DND-41 (cell line): ENCODE results near the gene ARL13B.

Experiments used
- ATAC-seq: fragments of 200-7000 bp; cut with Tn5 transposase; 3 replicates; pipeline ENCODE4 v1.9.1; 2021; ENCODE audit warnings: low read depth; ENCODE audit not compliant: insufficient read depth
- DNase-seq: peaks from one replicate; pipeline ENCODE4 v3.0.0-alpha.2; 2020
- H2AFZ ChIP-seq: 2 replicates; pipeline ENCODE4 v1.6.0; 2012; ENCODE audit warnings: low read depth, low read length
- H3K27ac ChIP-seq: 2 replicates; pipeline ENCODE4 v1.5.1; 2012; ENCODE audit warnings: low read length, inconsistent platforms
- H3K27me3 ChIP-seq: fragments of 200-600 bp; sonication (generic); 2 replicates; pipeline ENCODE4 v1.6.0; 2012; ENCODE audit warnings: low read length, mild to moderate bottlenecking, inconsistent platforms; ENCODE audit not compliant: insufficient read depth, poor library complexity
- H3K36me3 ChIP-seq: 2 replicates; pipeline ENCODE4 v1.5.1; 2012; ENCODE audit warnings: low read length, inconsistent platforms; ENCODE audit not compliant: insufficient read depth
- H3K4me1 ChIP-seq: 2 replicates; pipeline ENCODE4 v1.5.1; 2012; ENCODE audit warnings: mild to moderate bottlenecking, low read length; ENCODE audit not compliant: insufficient read depth
- H3K4me2 ChIP-seq: 2 replicates; pipeline ENCODE4 v1.6.0; 2012; ENCODE audit warnings: mild to moderate bottlenecking, moderate library complexity, low read length, inconsistent platforms; ENCODE audit not compliant: insufficient read depth
- H3K4me3 ChIP-seq, 2 experiments: fragments of 200-600 bp in 1 of 2; shearing (Covaris generic) in 1 of 2; 2 replicates each; pipeline ENCODE4 v1.5.1; 2012 to 2016; ENCODE audit warnings: inconsistent platforms in 2 of 2, low read length in 2 of 2, mild to moderate bottlenecking in 2 of 2, low read depth in 1 of 2, moderate library complexity in 1 of 2
- H3K79me2 ChIP-seq: 2 replicates; pipeline ENCODE4 v1.6.0; 2012; ENCODE audit warnings: low read length, inconsistent platforms; ENCODE audit not compliant: insufficient read depth
- H3K9ac ChIP-seq: 2 replicates; pipeline ENCODE4 v1.6.0; 2012; ENCODE audit warnings: low read depth, mild to moderate bottlenecking, inconsistent platforms, low read length, moderate library complexity
- H3K9me3 ChIP-seq: 2 replicates; pipeline ENCODE4 v1.5.1; 2012; ENCODE audit warnings: low read length, moderate library complexity, mild to moderate bottlenecking, inconsistent platforms; ENCODE audit not compliant: insufficient read depth, severe bottlenecking
- H4K20me1 ChIP-seq: 2 replicates; pipeline ENCODE4 v1.6.0; 2012; ENCODE audit warnings: low read length; ENCODE audit not compliant: insufficient read depth
- CTCF ChIP-seq: IDR thresholded peaks from 2 replicates; pipeline ENCODE4 v1.5.1; 2012; ENCODE audit warnings: borderline replicate concordance, low read length, moderate library complexity, mild to moderate bottlenecking; ENCODE audit not compliant: poor library complexity, severe bottlenecking; ENCODE audit errors: extremely low read depth
- EZH2 ChIP-seq: IDR thresholded peaks from 3 replicates; pipeline ENCODE4 v1.6.1; 2012; ENCODE audit warnings: borderline replicate concordance, low read depth, mild to moderate bottlenecking, moderate library complexity, low read length, inconsistent platforms; ENCODE audit not compliant: severe bottlenecking

The ARL13B gene

GRCh38 chr3:94065122-94065521, 85.2 kb downstream of the ARL13B start:
- Histone ChIP-seq H3K4me2 (peak overlapping the region; percentile 70), H3K9ac (0 out of 2 replicates have a peak overlapping the region, but pooled peaks have one; percentile 10), H3K4me3 (no peak overlapping the region; a peak in 1 of 4 replicates), H3K36me3 (peaks cover 32% of the 10 kb centered on the region), H3K4me1 (peaks cover 46% of the 10 kb centered on the region), H3K27ac (no peak overlapping the region), H3K27me3 (no peaks in the 10 kb centered on the region), H3K9me3 (peaks cover 4% of the 10 kb centered on the region), H2AFZ (no peak overlapping the region), H4K20me1 (peaks cover 2% of the 10 kb centered on the region; the same call in 1 of the 2 replicates), H3K79me2 (peaks cover 82% of the 10 kb centered on the region)
- ATAC-seq (no peak), DNase-seq (no peak)
- TF ChIP-seq EZH2 (no peak), CTCF (no peak)

GRCh38 chr3:94065819-94066480, 86.0 kb downstream of the ARL13B start:
- peak overlapping the region; percentile 70 for H3K4me2 ChIP-seq
- peaks cover 86% of the 10 kb centered on the region for H3K79me2 ChIP-seq
- peaks cover 43% of the 10 kb centered on the region for H3K4me1 ChIP-seq
- no peak overlapping the region for H2AFZ ChIP-seq
- H3K4me3 ChIP-seq, result no peak overlapping the region
- TF ChIP-seq CTCF (no peak), EZH2 (no peak)
- DNase-seq (no peak), ATAC-seq (no peak)
- no peak overlapping the region for H3K9ac ChIP-seq
- peaks cover 4% of the 10 kb centered on the region for H3K9me3 ChIP-seq
- peaks cover 6% of the 10 kb centered on the region; the same call in 1 of the 2 replicates for H4K20me1 ChIP-seq
- no peaks in the 10 kb centered on the region for H3K27me3 ChIP-seq
- peaks cover 25% of the 10 kb centered on the region for H3K36me3 ChIP-seq
- no peak overlapping the region for H3K27ac ChIP-seq

- H3K9me3 ChIP-seq, result peaks cover 4% of the 10 kb centered on the region
- no peak for TF ChIP-seq EZH2
- TF ChIP-seq CTCF, result no peak
- H3K27me3 ChIP-seq, result no peaks in the 10 kb centered on the region
- peaks cover 7% of the 10 kb centered on the region; the same call in 1 of the 2 replicates for H4K20me1 ChIP-seq
- H3K27ac ChIP-seq, result no peak overlapping the region
- no peak overlapping the region for H3K9ac ChIP-seq
- DNase-seq, result no peak
- H3K4me3 ChIP-seq, result no peak overlapping the region
- ATAC-seq, result no peak
- H2AFZ ChIP-seq, result no peak overlapping the region
- H3K4me1 ChIP-seq, result peaks cover 38% of the 10 kb centered on the region
- H3K36me3 ChIP-seq, result peaks cover 28% of the 10 kb centered on the region
- H3K79me2 ChIP-seq, result peaks cover 80% of the 10 kb centered on the region
- peak overlapping the region; percentile 4; the same call in 1 of the 2 replicates for H3K4me2 ChIP-seq
Measured at GRCh38 chr3:94066506-94067500, 86.8 kb downstream of the ARL13B start.
